Nephron (organoid): ENCODE data around the gene NMRK1.

Experiments
- H3K27ac Mint-ChIP-seq, 3 experiments: 2 replicates each; pipeline ENCODE4 v1.8.0; 2020; ENCODE audit warnings: mixed read lengths in 3 of 3, mild to moderate bottlenecking in 2 of 3, moderate library complexity in 1 of 3
- H3K27me3 Mint-ChIP-seq: 2 replicates; pipeline ENCODE4 v1.8.0; 2021; ENCODE audit warnings: low read depth, mild to moderate bottlenecking, moderate library complexity, mixed read lengths
- H3K36me3 Mint-ChIP-seq: 2 replicates; pipeline ENCODE4 v1.8.0; 2020; ENCODE audit warnings: low read depth, mixed read lengths
- H3K4me1 Mint-ChIP-seq: 2 replicates; pipeline ENCODE4 v1.8.0; 2020; ENCODE audit warnings: mixed read lengths
- H3K4me3 Mint-ChIP-seq, 3 experiments: 2 replicates each; pipeline ENCODE4 v1.8.0; 2020; ENCODE audit warnings: mild to moderate bottlenecking in 3 of 3, mixed read lengths in 3 of 3, moderate library complexity in 2 of 3
- H3K9me3 Mint-ChIP-seq: 2 replicates; pipeline ENCODE4 v1.8.0; 2020; ENCODE audit warnings: mixed read lengths
- TF ChIP-seq, protein P1 (sequence below), 3 experiments: fragments of 200-600 bp; sonication (generic); IDR thresholded peaks; one replicate each; pipeline ENCODE4 v1.5.0; 2021; ENCODE audit warnings: antibody characterized with exemption in 3 of 3; ENCODE audit not compliant: unreplicated experiment in 3 of 3

Gene NMRK1

DNA sequence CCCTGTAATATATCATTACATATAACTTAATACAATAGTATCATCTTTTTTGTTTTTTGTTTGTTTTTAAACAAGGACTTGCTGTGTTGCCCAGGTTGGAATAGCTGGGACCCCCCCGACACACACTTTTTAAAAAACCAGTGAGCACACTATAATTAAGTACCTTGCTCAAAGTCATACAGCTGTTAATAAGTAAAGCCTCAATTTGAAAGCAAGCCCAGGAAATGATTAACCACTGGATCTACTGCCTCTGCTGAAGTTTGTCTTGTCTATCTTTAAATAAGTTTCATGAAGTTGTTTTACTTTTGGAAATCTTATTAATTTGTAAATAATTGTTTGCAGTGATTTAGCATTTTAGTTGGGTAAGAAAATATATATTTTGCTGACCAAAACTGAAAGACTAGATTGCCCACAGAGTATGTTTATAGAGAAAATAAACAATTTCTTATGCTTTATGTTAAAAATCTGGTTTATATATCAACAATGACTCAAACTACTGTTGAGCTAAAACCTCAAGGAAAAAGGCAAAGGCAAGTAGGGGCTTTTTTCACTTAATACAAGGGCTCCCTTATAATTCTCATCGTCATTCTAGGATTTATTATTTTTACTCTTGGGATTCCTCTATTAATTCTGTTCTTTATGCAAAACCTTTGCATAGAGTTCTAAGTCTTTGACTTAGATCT lies 54.0 kb downstream of the NMRK1 start:
- H3K4me1 Mint-ChIP-seq: peaks cover 15% of the 10 kb centered on the region
- TF ChIP-seq, protein P1, sequence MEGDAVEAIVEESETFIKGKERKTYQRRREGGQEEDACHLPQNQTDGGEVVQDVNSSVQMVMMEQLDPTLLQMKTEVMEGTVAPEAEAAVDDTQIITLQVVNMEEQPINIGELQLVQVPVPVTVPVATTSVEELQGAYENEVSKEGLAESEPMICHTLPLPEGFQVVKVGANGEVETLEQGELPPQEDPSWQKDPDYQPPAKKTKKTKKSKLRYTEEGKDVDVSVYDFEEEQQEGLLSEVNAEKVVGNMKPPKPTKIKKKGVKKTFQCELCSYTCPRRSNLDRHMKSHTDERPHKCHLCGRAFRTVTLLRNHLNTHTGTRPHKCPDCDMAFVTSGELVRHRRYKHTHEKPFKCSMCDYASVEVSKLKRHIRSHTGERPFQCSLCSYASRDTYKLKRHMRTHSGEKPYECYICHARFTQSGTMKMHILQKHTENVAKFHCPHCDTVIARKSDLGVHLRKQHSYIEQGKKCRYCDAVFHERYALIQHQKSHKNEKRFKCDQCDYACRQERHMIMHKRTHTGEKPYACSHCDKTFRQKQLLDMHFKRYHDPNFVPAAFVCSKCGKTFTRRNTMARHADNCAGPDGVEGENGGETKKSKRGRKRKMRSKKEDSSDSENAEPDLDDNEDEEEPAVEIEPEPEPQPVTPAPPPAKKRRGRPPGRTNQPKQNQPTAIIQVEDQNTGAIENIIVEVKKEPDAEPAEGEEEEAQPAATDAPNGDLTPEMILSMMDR (IDR thresholded peaks at IDR 0.05; ENCODE audit: unreplicated experiment in 3 of 3): no peak
- no peaks in the 10 kb centered on the region for H3K27me3 Mint-ChIP-seq
- no peaks in the 10 kb centered on the region for H3K9me3 Mint-ChIP-seq
- peak overlapping the region; percentile 86 to 94 (median 92) for H3K27ac Mint-ChIP-seq
- H3K4me3 Mint-ChIP-seq: peak overlapping the region in 2 of 3 experiments; percentile 14 to 20
- H3K36me3 Mint-ChIP-seq: no peaks in the 10 kb centered on the region

- Mint-ChIP-seq H3K4me1 (peaks cover 43% of the 10 kb centered on the region), H3K9me3 (no peaks in the 10 kb centered on the region), H3K27me3 (peaks cover 3% of the 10 kb centered on the region), H3K27ac (peak overlapping the region; percentile 73 to 93 (median 93)), H3K4me3 (peak overlapping the region; percentile 93 to 97 (median 96)), H3K36me3 (peaks cover 4% of the 10 kb centered on the region)
- TF ChIP-seq, protein P1 (IDR thresholded peaks at IDR 0.05; ENCODE audit: unreplicated experiment in 3 of 3): peak in 2 of 3 experiments; percentile 36 to 53
These were observed 60.5 kb downstream of the NMRK1 start for GRCh38 chr9:75027187-75028107.

- no peak overlapping the region for H3K4me3 Mint-ChIP-seq
- no peaks in the 10 kb centered on the region for H3K9me3 Mint-ChIP-seq
- H3K36me3 Mint-ChIP-seq: peaks cover 21% of the 10 kb centered on the region
- no peak overlapping the region for H3K27ac Mint-ChIP-seq
- peaks cover 3% of the 10 kb centered on the region for H3K27me3 Mint-ChIP-seq
- H3K4me1 Mint-ChIP-seq: peaks cover 34% of the 10 kb centered on the region
- TF ChIP-seq, protein P1 (IDR thresholded peaks at IDR 0.05; ENCODE audit: unreplicated experiment in 3 of 3): no peak
These were observed 64.1 kb downstream of the NMRK1 start for GRCh38 chr9:75023846-75024245.

- H3K4me1 Mint-ChIP-seq: peaks cover 10% of the 10 kb centered on the region
- H3K27me3 Mint-ChIP-seq: no peaks in the 10 kb centered on the region
- H3K4me3 Mint-ChIP-seq: no peak overlapping the region
- TF ChIP-seq, protein P1 (IDR thresholded peaks at IDR 0.05; ENCODE audit: unreplicated experiment in 3 of 3): no peak
- H3K27ac Mint-ChIP-seq: no peak overlapping the region
- no peaks in the 10 kb centered on the region for H3K9me3 Mint-ChIP-seq
- H3K36me3 Mint-ChIP-seq: peaks cover 25% of the 10 kb centered on the region
These were observed 68.3 kb downstream of the NMRK1 start for GRCh38 chr9:75019654-75020053.

- Mint-ChIP-seq H3K4me1 (peaks cover 4% of the 10 kb centered on the region), H3K4me3 (no peak overlapping the region), H3K36me3 (peaks cover 25% of the 10 kb centered on the region), H3K27me3 (no peaks in the 10 kb centered on the region), H3K9me3 (no peaks in the 10 kb centered on the region), H3K27ac (no peak overlapping the region)
- TF ChIP-seq, protein P1 (IDR thresholded peaks at IDR 0.05; ENCODE audit: unreplicated experiment in 3 of 3): no peak
These were observed 68.9 kb downstream of the NMRK1 start for GRCh38 chr9:75019022-75019421.
